ENCODE data around the gene FBLN2. TPM values are rescaled to one million over a fixed set of nuclear protein-coding genes. Genes with fewer than 3 reads are reported as not detected.
A peak's percentile ranks its signal among the peaks of the same experiment; 100 is the strongest.

FBLN2 gene
- total RNA-seq, 4 donors from 2014 or later: 130 to 244 (median 136) TPM

GRCh38 chr3:13536432-13536831, 12.5 kb upstream of the FBLN2 start:
- DNase-seq (ENCODE audit: extremely low spot score): no peak
- Histone ChIP-seq H3K27me3 (peaks cover 0 to 40% (median 0%) of the 10 kb centered on the region in 4 donors), H3K9me3 (peaks cover 0 to under 1% (median 0%) of the 10 kb centered on the region in 4 donors), H3K27ac (replicated peaks in 1 of 4) (peak overlapping the region; percentile 0 to 48 (median 40)), H3K36me3 (no peaks in the 10 kb centered on the region), H3K4me1 (peaks cover 7 to 58% (median 33%) of the 10 kb centered on the region in 4 donors), H3K4me3 (no peak overlapping the region)
- TF ChIP-seq POLR2A (IDR thresholded peaks at IDR 0.05; ENCODE audit: low read depth): no peak
- TF ChIP-seq, protein P1, sequence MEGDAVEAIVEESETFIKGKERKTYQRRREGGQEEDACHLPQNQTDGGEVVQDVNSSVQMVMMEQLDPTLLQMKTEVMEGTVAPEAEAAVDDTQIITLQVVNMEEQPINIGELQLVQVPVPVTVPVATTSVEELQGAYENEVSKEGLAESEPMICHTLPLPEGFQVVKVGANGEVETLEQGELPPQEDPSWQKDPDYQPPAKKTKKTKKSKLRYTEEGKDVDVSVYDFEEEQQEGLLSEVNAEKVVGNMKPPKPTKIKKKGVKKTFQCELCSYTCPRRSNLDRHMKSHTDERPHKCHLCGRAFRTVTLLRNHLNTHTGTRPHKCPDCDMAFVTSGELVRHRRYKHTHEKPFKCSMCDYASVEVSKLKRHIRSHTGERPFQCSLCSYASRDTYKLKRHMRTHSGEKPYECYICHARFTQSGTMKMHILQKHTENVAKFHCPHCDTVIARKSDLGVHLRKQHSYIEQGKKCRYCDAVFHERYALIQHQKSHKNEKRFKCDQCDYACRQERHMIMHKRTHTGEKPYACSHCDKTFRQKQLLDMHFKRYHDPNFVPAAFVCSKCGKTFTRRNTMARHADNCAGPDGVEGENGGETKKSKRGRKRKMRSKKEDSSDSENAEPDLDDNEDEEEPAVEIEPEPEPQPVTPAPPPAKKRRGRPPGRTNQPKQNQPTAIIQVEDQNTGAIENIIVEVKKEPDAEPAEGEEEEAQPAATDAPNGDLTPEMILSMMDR (IDR thresholded peaks at IDR 0.05): no peak
- TF ChIP-seq POLR2AphosphoS5 (IDR thresholded peaks at IDR 0.05): no peak
- no peak for TF ChIP-seq EP300 (IDR thresholded peaks at IDR 0.05)
- intact Hi-C loops (cut with DNase I): no loop called here
- 76% methylated on average over 3 of the region's 3 CpGs for WGBS

GRCh38 chr3:13536832-13537231, 12.1 kb upstream of the FBLN2 start:
- peaks cover 7 to 54% (median 32%) of the 10 kb centered on the region in 4 donors for H3K4me1 ChIP-seq
- H3K27ac ChIP-seq (replicated peaks in 1 of 4): peak overlapping the region in 3 of 4 donors; percentile 0 to 48 (median 35)
- H3K9me3 ChIP-seq: peaks cover 0 to 4% (median under 1%) of the 10 kb centered on the region in 4 donors
- H3K4me3 ChIP-seq: no peak overlapping the region
- no peak for DNase-seq (ENCODE audit: extremely low spot score)
- WGBS: 10% methylated on average over 8 of the region's 8 CpGs
- TF ChIP-seq POLR2A (IDR thresholded peaks at IDR 0.05; ENCODE audit: low read depth) (no peak), EP300 (IDR thresholded peaks at IDR 0.05) (no peak), POLR2AphosphoS5 (IDR thresholded peaks at IDR 0.05) (no peak)
- TF ChIP-seq, protein P1 (IDR thresholded peaks at IDR 0.05): no peak
- intact Hi-C loops (cut with DNase I): no loop called here
- H3K27me3 ChIP-seq: peaks cover 0 to 38% (median 0%) of the 10 kb centered on the region in 4 donors
- H3K36me3 ChIP-seq: no peaks in the 10 kb centered on the region

DNA sequence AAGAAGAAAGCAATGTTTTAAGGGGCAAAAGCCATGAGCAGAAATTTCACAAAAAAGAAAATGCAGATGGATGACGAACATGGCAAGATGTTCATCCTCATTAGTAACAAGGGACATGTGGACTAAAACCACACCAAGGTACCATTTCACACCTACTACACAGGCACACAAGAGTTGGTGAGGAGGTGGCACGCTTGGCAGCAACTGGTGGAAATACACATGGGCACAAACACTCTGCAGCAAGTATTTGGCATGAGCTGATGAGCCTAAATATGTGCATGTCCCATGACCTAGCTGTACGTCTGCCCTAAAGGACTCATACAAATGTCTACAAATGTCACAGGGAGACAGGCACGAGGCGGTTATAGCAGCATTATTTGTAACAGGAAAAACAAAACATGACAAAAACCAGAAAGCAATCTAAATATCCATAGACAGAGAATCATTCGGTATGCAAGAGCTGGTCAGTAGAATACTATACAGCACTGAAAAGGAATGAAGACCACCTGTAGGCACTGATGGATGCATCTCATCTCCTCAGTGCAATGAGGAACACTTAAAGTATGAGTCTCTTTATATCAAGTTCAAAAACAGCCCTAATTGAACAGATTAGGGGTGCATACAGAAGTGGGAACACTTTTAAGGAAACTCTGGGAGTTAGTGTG, 11.5 kb upstream of the FBLN2 start:
- WGBS: 93% methylated on average over 6 of the region's 6 CpGs
- no peaks in the 10 kb centered on the region for H3K36me3 ChIP-seq
- H3K9me3 ChIP-seq: peaks cover 0 to 7% (median 3%) of the 10 kb centered on the region in 4 donors
- no peak for TF ChIP-seq EP300 (IDR thresholded peaks at IDR 0.05)
- TF ChIP-seq, protein P1 (IDR thresholded peaks at IDR 0.05): no peak
- no peak for TF ChIP-seq POLR2AphosphoS5 (IDR thresholded peaks at IDR 0.05)
- TF ChIP-seq POLR2A (IDR thresholded peaks at IDR 0.05; ENCODE audit: low read depth): no peak
- peaks cover 0 to 32% (median 0%) of the 10 kb centered on the region in 4 donors for H3K27me3 ChIP-seq
- peaks cover 7 to 48% (median 29%) of the 10 kb centered on the region in 4 donors for H3K4me1 ChIP-seq
- no peak overlapping the region for H3K4me3 ChIP-seq
- DNase-seq (ENCODE audit: extremely low spot score): no peak
- intact Hi-C loops (cut with DNase I): no loop called here
- peak overlapping the region in 1 of 4 donors; percentile 35 for H3K27ac ChIP-seq (replicated peaks in 1 of 4)

- 68% methylated on average over 6 of the region's 6 CpGs for WGBS
- peaks cover 0 to 27% (median 0%) of the 10 kb centered on the region in 4 donors for H3K27me3 ChIP-seq
- H3K27ac ChIP-seq (replicated peaks in 1 of 4): peak overlapping the region; percentile 35 to 63 (median 48)
- peaks cover 0 to 8% (median 3%) of the 10 kb centered on the region in 4 donors for H3K9me3 ChIP-seq
- DNase-seq (ENCODE audit: extremely low spot score): no peak
- no peak overlapping the region for H3K4me3 ChIP-seq
- H3K36me3 ChIP-seq: no peaks in the 10 kb centered on the region
- intact Hi-C loops (cut with DNase I): no loop called here
- peaks cover 7 to 46% (median 24%) of the 10 kb centered on the region in 4 donors for H3K4me1 ChIP-seq
- TF ChIP-seq POLR2AphosphoS5 (IDR thresholded peaks at IDR 0.05): peak in 1 of 2 donors; percentile 22
- no peak for TF ChIP-seq POLR2A (IDR thresholded peaks at IDR 0.05; ENCODE audit: low read depth)
These were observed 11.0 kb upstream of the FBLN2 start for GRCh38 chr3:13537909-13538296.

- TF ChIP-seq POLR2AphosphoS5 (IDR thresholded peaks at IDR 0.05): no peak
- TF ChIP-seq POLR2A (IDR thresholded peaks at IDR 0.05; ENCODE audit: low read depth): no peak
- no peak for TF ChIP-seq EP300 (IDR thresholded peaks at IDR 0.05)
- TF ChIP-seq, protein P1 (IDR thresholded peaks at IDR 0.05): no peak
- intact Hi-C loops (cut with DNase I): no loop called here
- H3K27ac ChIP-seq (replicated peaks in 1 of 4): peak overlapping the region; percentile 41 to 63 (median 56)
- WGBS: 87% methylated on average over 9 of the region's 9 CpGs
- H3K9me3 ChIP-seq: peaks cover 0 to 8% (median 3%) of the 10 kb centered on the region in 4 donors
- H3K4me1 ChIP-seq: peaks cover 7 to 38% (median 20%) of the 10 kb centered on the region in 4 donors
- no peaks in the 10 kb centered on the region for H3K36me3 ChIP-seq
- DNase-seq (ENCODE audit: extremely low spot score): no peak
- H3K27me3 ChIP-seq: peaks cover 0 to 24% (median 0%) of the 10 kb centered on the region in 4 donors
- no peak overlapping the region for H3K4me3 ChIP-seq
These were observed 10.2 kb upstream of the FBLN2 start for GRCh38 chr3:13538520-13539291.

All from esophagus muscularis mucosa (tissue), 4 donors.